CD14-positive monocyte (primary cell): ENCODE measurements around the gene OTUD7B. TPM values are rescaled to one million over a fixed set of nuclear protein-coding genes. Genes with fewer than 3 reads are reported as not detected.
A peak's percentile ranks its signal among the peaks of the same experiment; 100 is the strongest.

Experiments
- DNase-seq, 3 donors: peaks; one replicate each; pipeline ENCODE4 v3.0.0-alpha.2; 2011 to 2022
- H2AFZ ChIP-seq: 2 replicates; pipeline ENCODE4 v1.6.0; 2012; ENCODE audit warnings: mild to moderate bottlenecking, low read depth, low read length, inconsistent platforms; ENCODE audit not compliant: insufficient read depth, poor library complexity, severe bottlenecking
- H3K27ac ChIP-seq, 2 donors: 1 replicate in 1 of 2; 2 replicates in 1 of 2; pipeline ENCODE4 v1.5.1; 2012 to 2013; ENCODE audit warnings: low read length in 2 of 2, control low read depth in 1 of 2, inconsistent platforms in 1 of 2, low read depth in 1 of 2, mild to moderate bottlenecking in 1 of 2
- H3K27me3 ChIP-seq, 2 donors: one replicate each; pipeline versions ENCODE4 v1.6.0 to v1.6.1; 2011 to 2013; ENCODE audit warnings: low read length in 2 of 2; ENCODE audit not compliant: control insufficient read depth in 2 of 2, insufficient read depth in 2 of 2
- H3K36me3 ChIP-seq, 2 donors: replicated peaks in 1 of 2; 1 replicate in 1 of 2; 2 replicates in 1 of 2; pipeline versions ENCODE4 v1.5.1 to v1.6.1; 2012 to 2013; ENCODE audit warnings: low read length in 2 of 2, control low read depth in 1 of 2, inconsistent platforms in 1 of 2, mild to moderate bottlenecking in 1 of 2; ENCODE audit not compliant: insufficient read depth in 2 of 2, control insufficient read depth in 1 of 2
- H3K4me1 ChIP-seq, 2 donors: 1 replicate in 1 of 2; 2 replicates in 1 of 2; pipeline versions ENCODE4 v1.5.1 to v1.6.1; 2012 to 2013; ENCODE audit warnings: low read length in 2 of 2, control low read depth in 1 of 2, inconsistent platforms in 1 of 2, mild to moderate bottlenecking in 1 of 2, moderate library complexity in 1 of 2; ENCODE audit not compliant: insufficient read depth in 2 of 2, control insufficient read depth in 1 of 2
- H3K4me2 ChIP-seq: replicated peaks from 2 replicates; pipeline ENCODE3; 2012; ENCODE audit warnings: low read length, moderate library complexity, mild to moderate bottlenecking; ENCODE audit not compliant: poor library complexity, severe bottlenecking; ENCODE audit errors: extremely low read depth
- H3K4me3 ChIP-seq, 3 experiments: fragments of 200-600 bp in 1 of 3; sonication (generic) in 1 of 3; replicated peaks in 1 of 3; 1 replicate in 2 of 3; 2 replicates in 1 of 3; pipeline ENCODE4 v1.5.1; 2011 to 2013; ENCODE audit warnings: low read length in 3 of 3, mild to moderate bottlenecking in 3 of 3, control low read depth in 2 of 3, low read depth in 2 of 3, inconsistent platforms in 1 of 3, moderate library complexity in 1 of 3
- H3K79me2 ChIP-seq: 2 replicates; pipeline ENCODE4 v1.6.0; 2012; ENCODE audit warnings: mild to moderate bottlenecking, control low read depth, inconsistent platforms, low read length, moderate library complexity; ENCODE audit not compliant: insufficient read depth
- H3K9ac ChIP-seq: 2 replicates; pipeline ENCODE4 v1.6.0; 2017; ENCODE audit warnings: low read length, mild to moderate bottlenecking; ENCODE audit not compliant: insufficient read depth, poor library complexity, severe bottlenecking
- H3K9me3 ChIP-seq, 2 donors: replicated peaks in 1 of 2; 1 replicate in 1 of 2; 2 replicates in 1 of 2; pipeline versions ENCODE4 v1.5.1 to v1.6.1; 2012 to 2013; ENCODE audit warnings: low read length in 2 of 2, control low read depth in 1 of 2; ENCODE audit not compliant: control insufficient read depth in 1 of 2, insufficient read depth in 1 of 2
- H4K20me1 ChIP-seq: 2 replicates; pipeline ENCODE4 v1.6.0; 2012; ENCODE audit warnings: mild to moderate bottlenecking, low read length, control low read depth, moderate library complexity; ENCODE audit not compliant: insufficient read depth
- H3K27ac Mint-ChIP-seq, 7 donors: one replicate each; pipeline ENCODE4 v1.8.0; 2020; ENCODE audit warnings: mild to moderate bottlenecking in 7 of 7, mixed read lengths in 7 of 7, moderate library complexity in 6 of 7, inconsistent platforms in 2 of 7
- H3K27me3 Mint-ChIP-seq, 3 donors: one replicate each; pipeline ENCODE4 v1.8.0; 2021 to 2022; ENCODE audit warnings: low read depth in 3 of 3, mild to moderate bottlenecking in 3 of 3, mixed read lengths in 3 of 3, moderate library complexity in 3 of 3, inconsistent platforms in 1 of 3
- H3K36me3 Mint-ChIP-seq, 2 donors: one replicate each; pipeline ENCODE4 v1.8.0; 2020; ENCODE audit warnings: mixed read lengths in 2 of 2, inconsistent platforms in 1 of 2, mild to moderate bottlenecking in 1 of 2
- H3K4me1 Mint-ChIP-seq: one replicate; pipeline ENCODE4 v1.8.0; 2020; ENCODE audit warnings: mild to moderate bottlenecking, mixed read lengths
- H3K4me3 Mint-ChIP-seq, 2 donors: one replicate each; pipeline ENCODE4 v1.8.0; 2020; ENCODE audit warnings: mild to moderate bottlenecking in 2 of 2, mixed read lengths in 2 of 2, moderate library complexity in 1 of 2
- H3K9me3 Mint-ChIP-seq, 7 donors: one replicate each; pipeline ENCODE4 v1.8.0; 2020 to 2022; ENCODE audit warnings: mixed read lengths in 7 of 7, mild to moderate bottlenecking in 6 of 7, moderate library complexity in 6 of 7, inconsistent platforms in 2 of 7
- CTCF ChIP-seq: fragments of 200-600 bp; IDR thresholded peaks from one replicate; pipeline ENCODE4 v1.8.0; 2022; ENCODE audit warnings: antibody characterized with exemption, mild to moderate bottlenecking
- WGBS: methylation state at CpG from one replicate; pipeline ENCODE4 v1.1.5; 2013; ENCODE audit warnings: missing lambda C conversion rate; ENCODE audit not compliant: insufficient coverage; 5-methylcytosine and 5-hydroxymethylcytosine counted together
- intact Hi-C, 2 donors: fragments of 100-400 bp; cut with micrococcal nuclease; formaldehyde crosslinking; loops; one replicate each; pipeline versions ENCODE4 v1.15.0 to v1.15.1; 2023
- polyA plus RNA-seq, 3 donors: library from polyadenylated mRNA; depleted of rRNA in 1 of 3; unstranded in 2 of 3; stranded (reverse) in 1 of 3; fragments of 300-500 nt in 2 of 3; fragments of >200 nt in 1 of 3; fragmentation: Illumina TruSeq in 2 of 3; gene quantifications; 1 replicate in 2 of 3; 2 replicates in 1 of 3; pipeline ENCODE4 v1.2.3, GENCODE V29; 2012 to 2021

Gene OTUD7B
- polyA plus RNA-seq, 3 donors: 0.03 TPM; not detected in 2

GRCh38 chr1:149933208-149933607 lies 77.3 kb downstream of the OTUD7B start:
- H3K4me2 ChIP-seq: no peak overlapping the region
- DNase-seq: no peak
- no peaks in the 10 kb centered on the region for H4K20me1 ChIP-seq
- no peak overlapping the region for H3K4me3 Mint-ChIP-seq
- no peaks in the 10 kb centered on the region for H3K27me3 ChIP-seq
- TF ChIP-seq CTCF: no peak
- peaks cover 38% of the 10 kb centered on the region for H3K79me2 ChIP-seq
- H3K9me3 Mint-ChIP-seq: peaks cover 0 to 1% (median 0%) of the 10 kb centered on the region in 7 donors
- peaks cover 58 to 82% of the 10 kb centered on the region in 2 donors for H3K4me1 ChIP-seq
- H3K27ac ChIP-seq: no peak overlapping the region
- peaks cover 11 to 13% of the 10 kb centered on the region in 2 donors for H3K36me3 Mint-ChIP-seq
- WGBS: 95% methylated on average over 3 of the region's 4 CpGs
- H3K9ac ChIP-seq: no peak overlapping the region
- intact Hi-C loops: loop anchor here in 1 of 2 donors (10.0 kb wide), 1 partner anchor 252 kb away; no protein-coding TSS in a partner anchor
- H3K36me3 ChIP-seq: no peaks in the 10 kb centered on the region
- peaks cover 0 to 12% (median 0%) of the 10 kb centered on the region in 3 donors for H3K27me3 Mint-ChIP-seq
- H3K27ac Mint-ChIP-seq: peak overlapping the region in 3 of 7 donors; percentile 7 to 52 (median 46)
- H3K4me3 ChIP-seq: no peak overlapping the region
- H3K9me3 ChIP-seq: no peaks in the 10 kb centered on the region
- no peak overlapping the region for H2AFZ ChIP-seq
- peaks cover 87% of the 10 kb centered on the region for H3K4me1 Mint-ChIP-seq

GRCh38 chr1:149932474-149932873 lies 78.1 kb downstream of the OTUD7B start:
- Mint-ChIP-seq H3K9me3 (peaks cover 0 to 1% (median 0%) of the 10 kb centered on the region in 7 donors), H3K27ac (peak overlapping the region in 6 of 7 donors; percentile 92 to 100 (median 98)), H3K4me3 (peak overlapping the region in 1 of 2 donors; percentile 93), H3K27me3 (peaks cover 0 to 12% (median 0%) of the 10 kb centered on the region in 3 donors), H3K36me3 (peaks cover 11 to 13% of the 10 kb centered on the region in 2 donors), H3K4me1 (peaks cover 84% of the 10 kb centered on the region)
- Histone ChIP-seq H2AFZ (no peak overlapping the region), H4K20me1 (no peaks in the 10 kb centered on the region), H3K27ac (peak overlapping the region in 1 of 2 donors; percentile 95), H3K79me2 (peaks cover 42% of the 10 kb centered on the region), H3K4me1 (peaks cover 54 to 78% of the 10 kb centered on the region in 2 donors), H3K9ac (no peak overlapping the region), H3K4me2 (peak overlapping the region; percentile 95), H3K36me3 (no peaks in the 10 kb centered on the region), H3K27me3 (no peaks in the 10 kb centered on the region), H3K9me3 (no peaks in the 10 kb centered on the region), H3K4me3 (peak overlapping the region in 1 of 3 experiments; percentile 90)
- intact Hi-C loops: loop anchor here in 1 of 2 donors (10.0 kb wide), 1 partner anchor 252 kb away; no protein-coding TSS in a partner anchor
- no peak for DNase-seq
- TF ChIP-seq CTCF: no peak
- 100% methylated on average over 2 of the region's 8 CpGs for WGBS
